ENCODE results near the gene ZBTB1.

GRCh38 chr14:64542836-64543201 is 38.2 kb downstream of the ZBTB1 start:
- TF ChIP-seq CTCF (IDR thresholded peaks at IDR 0.05) = no peak
- no peak for TF ChIP-seq POLR2AphosphoS5 (IDR thresholded peaks at IDR 0.05)
- no peak for TF ChIP-seq POLR2A (IDR thresholded peaks at IDR 0.05)

Data from breast epithelium (tissue), 3 donors.